HUES64 (cell line): ENCODE measurements around the gene LRRC7.

Experiments
- H3K27ac ChIP-seq: 2 replicates; pipeline ENCODE4 v1.7.0; 2013; ENCODE audit warnings: low read depth, low read length, inconsistent platforms
- H3K27me3 ChIP-seq: 2 replicates; pipeline ENCODE4 v1.6.1; 2013; ENCODE audit warnings: mild to moderate bottlenecking, low read length; ENCODE audit not compliant: insufficient read depth
- H3K36me3 ChIP-seq: 2 replicates; pipeline ENCODE4 v1.6.1; 2013; ENCODE audit warnings: mild to moderate bottlenecking, low read length; ENCODE audit not compliant: insufficient read depth
- H3K4me1 ChIP-seq: 2 replicates; pipeline ENCODE4 v1.6.1; 2013; ENCODE audit warnings: mild to moderate bottlenecking, low read length, moderate library complexity; ENCODE audit not compliant: insufficient read depth
- H3K4me3 ChIP-seq: 2 replicates; pipeline ENCODE4 v1.5.1; 2013; ENCODE audit warnings: mild to moderate bottlenecking, low read length, moderate library complexity
- H3K9ac ChIP-seq: 2 replicates; pipeline ENCODE4 v1.6.1; 2013; ENCODE audit warnings: mild to moderate bottlenecking, low read depth, low read length
- H3K9me3 ChIP-seq: 2 replicates; pipeline ENCODE4 v1.6.1; 2013; ENCODE audit warnings: low read depth, low read length; ENCODE audit not compliant: insufficient read depth
- WGBS: fragments of 150-250, 120-280 bp; methylation state at CpG from one replicate; pipeline ENCODE4 v1.1.7; 2013; ENCODE audit warnings: missing lambda C conversion rate; 5-methylcytosine and 5-hydroxymethylcytosine counted together

The LRRC7 gene

GRCh38 chr1:69657971-69658370, 90.2 kb downstream of the LRRC7 start:
- H3K4me1 ChIP-seq: no peaks in the 10 kb centered on the region
- no peak overlapping the region for H3K9ac ChIP-seq
- no peaks in the 10 kb centered on the region for H3K36me3 ChIP-seq
- no peak overlapping the region for H3K4me3 ChIP-seq
- no peaks in the 10 kb centered on the region for H3K27me3 ChIP-seq
- no peak overlapping the region for H3K27ac ChIP-seq
- no peaks in the 10 kb centered on the region for H3K9me3 ChIP-seq

GRCh38 chr1:69661686-69662085, 94.0 kb downstream of the LRRC7 start:
- Histone ChIP-seq H3K4me1 (no peaks in the 10 kb centered on the region), H3K4me3 (no peak overlapping the region), H3K36me3 (no peaks in the 10 kb centered on the region), H3K9ac (no peak overlapping the region), H3K27ac (no peak overlapping the region), H3K27me3 (no peaks in the 10 kb centered on the region), H3K9me3 (no peaks in the 10 kb centered on the region)
- 88% methylated on average over 1 of the region's 1 CpG for WGBS

- WGBS: 98% methylated on average over 2 of the region's 2 CpGs
- no peak overlapping the region for H3K27ac ChIP-seq
Measured at GRCh38 chr1:69662321-69662720, 94.6 kb downstream of the LRRC7 start.

GRCh38 chr1:69671363-69672010, 103.8 kb downstream of the LRRC7 start:
- Histone ChIP-seq H3K27me3 (no peaks in the 10 kb centered on the region), H3K9ac (no peak overlapping the region), H3K36me3 (no peaks in the 10 kb centered on the region), H3K27ac (no peak overlapping the region), H3K9me3 (no peaks in the 10 kb centered on the region), H3K4me3 (no peak overlapping the region), H3K4me1 (no peaks in the 10 kb centered on the region)
- 90% methylated on average over 7 of the region's 7 CpGs for WGBS

More at GRCh38 chr1:69662321-69662720, 94.6 kb downstream of the LRRC7 start:
- Histone ChIP-seq H3K4me1 (no peaks in the 10 kb centered on the region), H3K9ac (no peak overlapping the region), H3K27me3 (no peaks in the 10 kb centered on the region), H3K36me3 (no peaks in the 10 kb centered on the region), H3K4me3 (no peak overlapping the region), H3K9me3 (no peaks in the 10 kb centered on the region)

GRCh38 chr1:69673321-69673720, 105.6 kb downstream of the LRRC7 start:
- no peaks in the 10 kb centered on the region for H3K4me1 ChIP-seq
- 87% methylated on average over 1 of the region's 1 CpG for WGBS
- H3K27ac ChIP-seq: no peak overlapping the region
- H3K4me3 ChIP-seq: no peak overlapping the region
- no peaks in the 10 kb centered on the region for H3K27me3 ChIP-seq
- no peaks in the 10 kb centered on the region for H3K9me3 ChIP-seq
- H3K9ac ChIP-seq: no peak overlapping the region
- no peaks in the 10 kb centered on the region for H3K36me3 ChIP-seq

GRCh38 chr1:69679965-69680364, 112.2 kb downstream of the LRRC7 start:
- WGBS: no CpG with 5 or more reads among the region's 2 CpGs

GRCh38 chr1:69686367-69686984, 118.8 kb downstream of the LRRC7 start:
- no CpG with 5 or more reads among the region's 1 CpG for WGBS
- H3K4me1 ChIP-seq: peaks cover 9% of the 10 kb centered on the region; the same call in 1 of the 2 replicates

More at GRCh38 chr1:69679965-69680364, 112.2 kb downstream of the LRRC7 start:
- no peaks in the 10 kb centered on the region for H3K4me1 ChIP-seq
- no peaks in the 10 kb centered on the region for H3K9me3 ChIP-seq
- H3K4me3 ChIP-seq: no peak overlapping the region
- no peaks in the 10 kb centered on the region for H3K36me3 ChIP-seq
- no peaks in the 10 kb centered on the region for H3K27me3 ChIP-seq
- H3K9ac ChIP-seq: no peak overlapping the region
- no peak overlapping the region for H3K27ac ChIP-seq

GRCh38 chr1:69688193-69688592, 120.5 kb downstream of the LRRC7 start:
- Histone ChIP-seq H3K36me3 (no peaks in the 10 kb centered on the region), H3K4me3 (no peak overlapping the region), H3K27me3 (no peaks in the 10 kb centered on the region), H3K9me3 (peaks cover 7% of the 10 kb centered on the region; the same call in 1 of the 2 replicates), H3K4me1 (peaks cover 9% of the 10 kb centered on the region; the same call in 1 of the 2 replicates), H3K9ac (no peak overlapping the region), H3K27ac (no peak overlapping the region)
- WGBS: 97% methylated on average over 2 of the region's 2 CpGs

More at GRCh38 chr1:69686367-69686984, 118.8 kb downstream of the LRRC7 start:
- H3K9me3 ChIP-seq: peaks cover 7% of the 10 kb centered on the region; the same call in 1 of the 2 replicates
- H3K27ac ChIP-seq: no peak overlapping the region
- H3K9ac ChIP-seq: no peak overlapping the region
- H3K36me3 ChIP-seq: no peaks in the 10 kb centered on the region
- no peaks in the 10 kb centered on the region for H3K27me3 ChIP-seq
- no peak overlapping the region for H3K4me3 ChIP-seq

GRCh38 chr1:69691179-69691578, 123.5 kb downstream of the LRRC7 start:
- Histone ChIP-seq H3K27ac (no peak overlapping the region), H3K27me3 (no peaks in the 10 kb centered on the region), H3K9ac (no peak overlapping the region), H3K4me1 (peaks cover 9% of the 10 kb centered on the region; the same call in 1 of the 2 replicates), H3K9me3 (peaks cover 7% of the 10 kb centered on the region; the same call in 1 of the 2 replicates), H3K36me3 (no peaks in the 10 kb centered on the region), H3K4me3 (no peak overlapping the region)
- WGBS: 85% methylated on average over 3 of the region's 3 CpGs

GRCh38 chr1:69693921-69694675, 126.4 kb downstream of the LRRC7 start:
- no peak overlapping the region for H3K9ac ChIP-seq
- no peaks in the 10 kb centered on the region for H3K9me3 ChIP-seq
- H3K27me3 ChIP-seq: no peaks in the 10 kb centered on the region
- peaks cover 9% of the 10 kb centered on the region; the same call in 1 of the 2 replicates for H3K4me1 ChIP-seq
- no peaks in the 10 kb centered on the region for H3K36me3 ChIP-seq
- no peak overlapping the region for H3K27ac ChIP-seq
- H3K4me3 ChIP-seq: no peak overlapping the region

GRCh38 chr1:69697340-69697739, 129.6 kb downstream of the LRRC7 start:
- no peaks in the 10 kb centered on the region for H3K27me3 ChIP-seq
- no peaks in the 10 kb centered on the region for H3K4me1 ChIP-seq
- no peaks in the 10 kb centered on the region for H3K9me3 ChIP-seq
- no peaks in the 10 kb centered on the region for H3K36me3 ChIP-seq
- H3K9ac ChIP-seq: no peak overlapping the region
- H3K4me3 ChIP-seq: no peak overlapping the region
- H3K27ac ChIP-seq: no peak overlapping the region
- 97% methylated on average over 2 of the region's 2 CpGs for WGBS
